ENCODE results near the gene ZNF77.
"Not testable (repeated sequence)": the region's sequence is repeated elsewhere in the genome, so short reads cannot be mapped to it uniquely, and the experiment has no call there.

Gene ZNF77

DNA sequence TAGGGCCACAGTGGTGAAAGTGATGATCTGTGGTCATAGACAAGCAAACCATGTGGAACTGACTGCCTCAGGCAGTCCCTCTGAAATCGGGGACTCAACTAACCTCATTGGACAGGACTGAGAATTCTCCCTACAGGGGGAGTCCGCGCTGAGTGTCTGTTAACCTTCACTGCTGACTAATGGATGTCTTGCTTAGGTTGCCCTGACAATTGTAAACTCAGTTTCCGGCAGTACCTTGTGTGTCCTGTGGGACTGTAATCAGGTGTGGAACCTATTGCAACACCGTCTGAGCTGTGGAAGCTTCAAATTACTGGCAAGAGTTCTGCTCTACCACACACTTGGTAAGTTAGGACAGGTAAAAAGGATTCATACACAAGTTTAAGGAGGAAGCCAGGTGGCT is 21.8 kb downstream of the ZNF77 start:
- DNase-seq (ENCODE audit: low read depth in 2 of 3, low spot score in 1 of 3) = no peak

- no peak for DNase-seq (ENCODE audit: low read depth in 2 of 3, low spot score in 1 of 3)
Observed at GRCh38 chr19:2917275-2918184, 27.2 kb downstream of the ZNF77 start.

GRCh38 chr19:2912306-2912705 is 32.5 kb downstream of the ZNF77 start:
- DNase-seq (ENCODE audit: low read depth in 2 of 3, low spot score in 1 of 3) = peak in 1 of 3 donors; percentile 21

GRCh38 chr19:2906631-2907195 is 38.1 kb downstream of the ZNF77 start:
- DNase-seq (ENCODE audit: low read depth in 2 of 3, low spot score in 1 of 3) = no peak

GRCh38 chr19:2905918-2906519 is 38.8 kb downstream of the ZNF77 start:
- no peak for DNase-seq (ENCODE audit: low read depth in 2 of 3, low spot score in 1 of 3)

- not testable (repeated sequence) for DNase-seq (ENCODE audit: low read depth in 2 of 3, low spot score in 1 of 3)
Observed at GRCh38 chr19:2903326-2903725, 41.4 kb downstream of the ZNF77 start.

DNA sequence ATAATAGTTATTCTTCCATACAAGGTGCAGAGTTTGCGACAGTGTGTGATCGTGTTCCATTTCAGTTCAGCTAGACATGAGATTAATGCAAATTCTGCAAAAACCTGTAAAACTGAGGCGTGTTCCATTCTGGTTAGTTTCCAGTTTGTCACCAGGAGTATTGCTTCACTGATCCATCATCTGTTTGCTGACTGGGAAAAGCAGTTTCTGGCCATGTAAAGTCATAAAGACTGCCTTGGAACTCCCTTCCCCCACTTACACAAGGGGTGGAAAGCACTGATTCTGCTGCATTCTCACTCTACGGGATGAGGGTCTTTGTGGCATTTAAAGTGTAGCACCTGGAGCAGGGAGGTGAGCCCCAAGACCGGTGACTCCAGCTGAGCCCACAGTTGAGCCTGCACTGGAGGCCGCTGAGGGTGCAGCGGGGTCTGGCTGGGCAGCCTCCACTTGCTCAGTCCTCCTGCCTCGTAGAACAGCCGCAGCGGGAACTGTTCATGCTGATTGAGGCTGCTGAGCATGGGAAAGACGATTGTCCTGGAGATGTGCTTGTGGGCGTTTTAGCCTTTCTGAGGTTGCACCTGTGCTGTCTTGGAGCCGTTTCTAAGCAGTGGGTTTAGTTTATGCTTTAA is 42.1 kb downstream of the ZNF77 start:
- DNase-seq (ENCODE audit: low read depth in 2 of 3, low spot score in 1 of 3) = no peak

GRCh38 chr19:2900296-2901252 is 44.2 kb downstream of the ZNF77 start, which contains the start of gene ZNF57:
Gene ZNF57, plus strand, starts transcription at chr19:2900928. Its CDS starts 118 bp downstream, at chr19:2901046.
- DNase-seq (ENCODE audit: low read depth in 2 of 3, low spot score in 1 of 3) = peak; percentile 97 to 99 (median 98)

- no peak for DNase-seq (ENCODE audit: low read depth in 2 of 3, low spot score in 1 of 3)
Observed at GRCh38 chr19:2896694-2897093, 48.1 kb downstream of the ZNF77 start.

DNA sequence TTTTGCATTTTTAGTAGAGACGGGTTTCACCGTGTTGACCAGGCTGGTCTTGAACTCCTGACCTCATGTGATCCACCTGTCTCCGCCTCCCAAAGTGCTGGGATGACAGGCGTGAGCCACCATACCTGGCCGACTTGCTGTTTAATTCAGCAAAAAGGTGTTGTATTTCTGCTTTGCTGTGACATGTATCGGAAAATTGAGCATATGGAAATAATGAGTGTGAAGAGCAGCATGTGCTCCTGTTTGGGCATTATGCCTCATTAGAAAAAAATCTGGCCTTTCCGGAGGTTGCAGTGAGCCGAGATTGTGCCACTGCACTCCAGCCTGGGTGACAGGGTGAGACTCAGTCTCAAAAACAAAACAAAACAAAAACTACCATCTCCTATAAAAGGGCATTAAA is 54.2 kb downstream of the ZNF77 start:
- DNase-seq (ENCODE audit: low read depth in 2 of 3, low spot score in 1 of 3) = not testable (repeated sequence)

GRCh38 chr19:2888731-2889224 is 56.0 kb downstream of the ZNF77 start:
- DNase-seq (ENCODE audit: low read depth in 2 of 3, low spot score in 1 of 3) = peak in 2 of 3 donors; percentile 36 to 44

DNA sequence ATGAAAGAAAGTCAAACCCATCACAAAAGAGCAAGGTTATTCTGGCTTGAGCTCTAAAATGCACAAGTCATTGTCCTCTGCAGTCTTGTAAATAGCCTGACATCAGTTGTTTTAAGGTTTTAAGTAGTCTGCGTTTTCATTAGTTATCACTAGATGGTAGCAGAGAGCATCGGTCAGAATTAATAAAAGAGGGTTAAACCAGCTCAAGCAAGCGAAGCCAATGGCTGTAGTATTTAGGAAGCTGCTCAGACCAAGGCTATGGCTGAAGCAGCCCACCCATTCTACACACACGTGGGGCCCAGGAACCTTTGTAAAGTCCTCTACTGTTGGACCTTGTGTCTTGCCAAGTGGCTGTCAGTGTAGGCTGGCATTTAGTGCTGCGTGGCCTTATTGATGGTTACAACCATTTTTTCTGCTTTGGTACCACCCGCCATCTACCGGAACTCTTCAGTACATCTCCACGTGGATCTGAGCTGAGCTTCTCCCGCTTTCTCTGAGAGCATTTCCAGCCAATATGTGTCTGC is 57.3 kb downstream of the ZNF77 start:
- no peak for DNase-seq (ENCODE audit: low read depth in 2 of 3, low spot score in 1 of 3)

GRCh38 chr19:2885736-2886135 is 59.0 kb downstream of the ZNF77 start:
- no peak for DNase-seq (ENCODE audit: low read depth in 2 of 3, low spot score in 1 of 3)

DNA sequence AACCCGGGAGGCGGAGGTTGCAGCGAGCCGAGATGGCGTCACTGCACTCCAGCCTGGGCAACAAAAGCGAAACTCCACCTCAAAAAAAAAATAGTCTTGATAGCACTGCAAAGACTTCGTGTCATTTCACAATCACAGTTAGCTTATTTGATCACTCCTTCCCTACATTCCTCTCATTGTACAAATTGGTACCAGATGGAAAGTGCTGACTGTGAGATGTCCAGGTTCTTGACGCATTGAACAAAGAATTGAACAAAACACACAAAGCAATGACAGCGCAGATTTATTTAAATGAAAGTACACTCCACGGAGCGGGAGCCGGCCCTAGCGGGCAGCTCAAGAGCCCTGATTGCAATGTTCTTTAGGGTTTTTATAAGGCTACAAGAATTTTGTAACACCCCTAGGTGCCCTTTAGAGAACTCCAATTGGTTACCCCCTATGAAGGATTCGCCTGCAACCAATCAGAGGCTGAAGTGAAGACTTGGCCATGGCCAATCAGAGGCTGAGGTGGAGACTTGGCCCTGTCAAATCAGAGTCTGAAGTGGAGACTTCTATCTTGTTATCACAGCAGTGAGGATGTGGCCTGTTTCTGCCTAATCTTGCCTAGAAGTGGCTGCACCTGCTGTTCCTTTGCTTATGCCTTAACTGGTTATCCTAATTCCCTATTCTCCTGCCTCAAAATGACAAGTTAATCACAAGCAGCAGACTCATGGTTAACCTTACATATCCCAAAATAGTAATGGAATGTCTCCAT is 60.9 kb downstream of the ZNF77 start:
- DNase-seq (ENCODE audit: low read depth in 2 of 3, low spot score in 1 of 3) = no peak

Data from stimulated activated CD4-positive, alpha-beta T cell treated with anti-CD3 and anti-CD28 coated beads, Interleukin-12 subunit alpha, Interleukin-12 subunit beta, amount 100 ng/mL, for 48 hours (primary cell).